Measurements from ENCODE around the gene SULT4A1.

SULT4A1 gene

DNA sequence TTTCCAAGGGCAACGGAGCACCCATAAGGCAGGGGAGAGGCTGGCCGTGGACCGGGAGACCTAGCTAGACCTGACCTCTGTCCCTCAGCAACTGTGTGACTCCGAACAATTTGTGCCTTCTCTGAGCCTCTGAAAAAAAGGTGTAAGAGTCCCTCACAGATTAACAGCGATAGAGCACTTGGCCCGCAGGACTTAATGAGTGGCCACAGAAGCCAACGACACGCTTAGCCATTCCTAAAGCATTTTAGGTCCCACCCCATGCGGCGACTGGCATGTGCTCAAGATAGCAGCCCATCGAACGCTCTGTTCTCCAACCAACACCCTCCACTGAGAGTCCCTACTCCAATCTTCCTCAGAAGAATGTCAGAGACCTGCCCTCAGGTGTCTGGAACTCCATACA is 1.5 kb downstream of the SULT4A1 start:
- DNase-seq (ENCODE audit: low spot score), result no peak
- H3K27ac ChIP-seq, result no peak overlapping the region
- TF ChIP-seq, protein P1, sequence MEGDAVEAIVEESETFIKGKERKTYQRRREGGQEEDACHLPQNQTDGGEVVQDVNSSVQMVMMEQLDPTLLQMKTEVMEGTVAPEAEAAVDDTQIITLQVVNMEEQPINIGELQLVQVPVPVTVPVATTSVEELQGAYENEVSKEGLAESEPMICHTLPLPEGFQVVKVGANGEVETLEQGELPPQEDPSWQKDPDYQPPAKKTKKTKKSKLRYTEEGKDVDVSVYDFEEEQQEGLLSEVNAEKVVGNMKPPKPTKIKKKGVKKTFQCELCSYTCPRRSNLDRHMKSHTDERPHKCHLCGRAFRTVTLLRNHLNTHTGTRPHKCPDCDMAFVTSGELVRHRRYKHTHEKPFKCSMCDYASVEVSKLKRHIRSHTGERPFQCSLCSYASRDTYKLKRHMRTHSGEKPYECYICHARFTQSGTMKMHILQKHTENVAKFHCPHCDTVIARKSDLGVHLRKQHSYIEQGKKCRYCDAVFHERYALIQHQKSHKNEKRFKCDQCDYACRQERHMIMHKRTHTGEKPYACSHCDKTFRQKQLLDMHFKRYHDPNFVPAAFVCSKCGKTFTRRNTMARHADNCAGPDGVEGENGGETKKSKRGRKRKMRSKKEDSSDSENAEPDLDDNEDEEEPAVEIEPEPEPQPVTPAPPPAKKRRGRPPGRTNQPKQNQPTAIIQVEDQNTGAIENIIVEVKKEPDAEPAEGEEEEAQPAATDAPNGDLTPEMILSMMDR (IDR thresholded peaks at IDR 0.05), result no peak

DNA sequence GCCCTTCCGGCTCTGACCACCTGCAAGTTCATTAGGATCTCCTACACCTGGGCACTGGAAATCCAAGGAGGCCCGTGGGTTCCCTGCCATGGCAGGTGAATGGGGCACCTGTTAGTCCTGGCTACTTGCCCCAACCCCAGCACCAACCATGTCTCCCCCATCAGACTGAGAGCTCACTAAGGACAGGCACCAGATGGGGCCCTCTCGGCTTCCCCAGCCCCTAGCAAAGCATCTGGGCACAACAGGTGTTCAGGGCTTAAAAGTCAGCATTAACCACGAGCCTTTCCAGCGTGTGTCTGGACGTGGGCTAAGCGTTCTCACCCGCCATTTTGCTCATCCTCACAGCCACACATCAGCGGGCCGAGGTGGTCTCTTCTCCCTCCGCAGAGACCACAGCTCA is 2.2 kb downstream of the SULT4A1 start:
- H3K4me3 ChIP-seq, result no peak overlapping the region
- TF ChIP-seq, protein P1 (IDR thresholded peaks at IDR 0.05), result no peak
- no peak for DNase-seq (ENCODE audit: low spot score)
- no peak overlapping the region for H3K27ac ChIP-seq

More for the DNA sequence above, 1.5 kb downstream of the SULT4A1 start:
- no peak overlapping the region for H3K4me3 ChIP-seq

DNA sequence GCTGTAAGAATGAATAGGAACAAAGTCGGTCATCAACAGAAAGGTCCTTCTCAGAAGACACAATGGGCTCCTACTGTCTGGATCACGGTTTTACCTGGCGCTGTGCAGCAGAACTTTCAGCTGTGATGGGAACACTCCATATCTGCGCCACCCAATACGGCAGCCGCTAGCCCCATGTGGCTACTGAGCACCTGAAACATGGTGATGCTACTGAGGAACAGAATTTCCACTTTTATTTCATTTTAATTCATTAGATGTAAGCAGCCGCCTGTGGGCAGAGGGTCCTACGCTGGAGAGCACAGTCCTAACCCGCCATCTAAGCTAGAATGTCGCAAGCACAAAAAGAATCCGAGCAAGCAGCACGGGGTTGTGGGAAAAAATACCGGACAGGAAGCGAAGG is 2.7 kb downstream of the SULT4A1 start:
- TF ChIP-seq, protein P1 (IDR thresholded peaks at IDR 0.05), result no peak
- no peak for DNase-seq (ENCODE audit: low spot score)
- no peak overlapping the region for H3K4me3 ChIP-seq
- no peak overlapping the region for H3K27ac ChIP-seq

- TF ChIP-seq, protein P1 (IDR thresholded peaks at IDR 0.05), result no peak
- Histone ChIP-seq H3K27ac (no peak overlapping the region), H3K4me3 (no peak overlapping the region)
- DNase-seq (ENCODE audit: low spot score), result no peak
Measured at GRCh38 chr22:43859176-43859575, 3.1 kb downstream of the SULT4A1 start.

- no peak for DNase-seq (ENCODE audit: low spot score)
- no peak overlapping the region for H3K4me3 ChIP-seq
- no peak overlapping the region for H3K27ac ChIP-seq
- TF ChIP-seq, protein P1 (IDR thresholded peaks at IDR 0.05), result no peak
Measured at GRCh38 chr22:43858156-43858895, 4.0 kb downstream of the SULT4A1 start.

DNA sequence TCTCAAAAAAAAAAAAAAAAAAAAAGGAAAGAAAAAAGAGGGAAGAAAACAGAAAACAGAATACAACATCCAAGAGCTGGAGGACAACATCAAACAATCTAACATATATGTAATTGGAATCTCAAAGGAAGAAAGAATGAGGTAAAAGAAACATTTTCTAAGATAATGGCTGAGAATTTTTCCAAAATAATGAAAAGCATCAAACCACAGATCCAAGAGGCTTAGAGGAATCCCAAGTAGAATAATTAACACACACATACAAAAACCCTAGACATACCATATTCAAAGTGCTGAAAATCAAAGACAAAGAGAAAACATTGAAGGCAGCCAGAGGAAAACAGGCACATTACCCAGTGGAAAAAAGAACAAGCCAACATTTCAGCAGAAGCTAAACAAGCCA is 4.9 kb downstream of the SULT4A1 start:
- no peak for DNase-seq (ENCODE audit: low spot score)
- H3K4me3 ChIP-seq, result no peak overlapping the region
- TF ChIP-seq, protein P1 (IDR thresholded peaks at IDR 0.05), result no peak
- H3K27ac ChIP-seq, result no peak overlapping the region

DNA sequence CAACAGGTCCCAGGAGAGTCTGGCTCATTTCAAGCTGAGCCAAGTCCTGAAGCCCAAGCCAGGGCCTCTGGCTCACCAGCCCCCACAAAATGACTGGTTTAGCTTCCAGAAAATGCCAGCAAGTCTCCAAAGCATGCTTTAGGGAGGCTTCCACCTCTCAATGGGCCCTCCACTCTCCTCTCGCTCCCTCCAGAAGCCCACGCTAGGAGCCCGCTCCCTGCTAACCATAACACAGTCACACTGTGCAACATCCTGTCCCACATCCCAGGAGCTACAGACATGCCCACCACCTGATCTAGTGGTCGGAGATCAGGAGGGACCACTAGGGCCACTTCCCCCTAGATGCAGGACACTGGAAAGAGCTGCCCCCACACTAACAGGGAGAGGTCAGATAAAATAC is 6.9 kb downstream of the SULT4A1 start:
- TF ChIP-seq, protein P1 (IDR thresholded peaks at IDR 0.05), result no peak
- Histone ChIP-seq H3K27ac (no peak overlapping the region), H3K4me3 (no peak overlapping the region)
- DNase-seq (ENCODE audit: low spot score), result peak; percentile 29
